ENCODE data around the gene PIEZO2.
"Not testable (repeated sequence)": the region's sequence is repeated elsewhere in the genome, so short reads cannot be mapped to it uniquely, and the experiment has no call there.

DNA sequence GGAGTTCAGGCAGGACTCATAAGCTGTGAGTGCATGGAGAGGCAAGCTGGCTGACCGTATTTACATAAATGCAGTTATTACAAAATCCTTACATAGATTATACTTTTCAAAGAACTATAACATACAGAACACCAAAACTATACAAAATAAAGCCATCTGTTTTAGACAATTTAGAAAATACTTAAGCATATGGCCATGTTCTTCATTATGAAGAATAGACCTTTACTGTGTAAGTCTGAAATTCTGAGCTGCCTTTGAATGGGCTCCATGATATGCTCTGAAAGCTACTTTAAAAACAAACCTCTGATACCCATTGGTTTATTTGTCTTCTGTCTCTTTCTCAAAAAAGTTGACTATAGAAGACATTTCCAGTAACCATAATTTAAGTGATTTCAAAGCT is 226.7 kb downstream of the PIEZO2 start:
- TF ChIP-seq, protein P1, sequence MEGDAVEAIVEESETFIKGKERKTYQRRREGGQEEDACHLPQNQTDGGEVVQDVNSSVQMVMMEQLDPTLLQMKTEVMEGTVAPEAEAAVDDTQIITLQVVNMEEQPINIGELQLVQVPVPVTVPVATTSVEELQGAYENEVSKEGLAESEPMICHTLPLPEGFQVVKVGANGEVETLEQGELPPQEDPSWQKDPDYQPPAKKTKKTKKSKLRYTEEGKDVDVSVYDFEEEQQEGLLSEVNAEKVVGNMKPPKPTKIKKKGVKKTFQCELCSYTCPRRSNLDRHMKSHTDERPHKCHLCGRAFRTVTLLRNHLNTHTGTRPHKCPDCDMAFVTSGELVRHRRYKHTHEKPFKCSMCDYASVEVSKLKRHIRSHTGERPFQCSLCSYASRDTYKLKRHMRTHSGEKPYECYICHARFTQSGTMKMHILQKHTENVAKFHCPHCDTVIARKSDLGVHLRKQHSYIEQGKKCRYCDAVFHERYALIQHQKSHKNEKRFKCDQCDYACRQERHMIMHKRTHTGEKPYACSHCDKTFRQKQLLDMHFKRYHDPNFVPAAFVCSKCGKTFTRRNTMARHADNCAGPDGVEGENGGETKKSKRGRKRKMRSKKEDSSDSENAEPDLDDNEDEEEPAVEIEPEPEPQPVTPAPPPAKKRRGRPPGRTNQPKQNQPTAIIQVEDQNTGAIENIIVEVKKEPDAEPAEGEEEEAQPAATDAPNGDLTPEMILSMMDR (IDR thresholded peaks at IDR 0.05; ENCODE audit: low read depth, low read length, poor library complexity, severe bottlenecking): not testable (repeated sequence)
- not testable (repeated sequence) for TF ChIP-seq EZH2phosphoT487 (IDR thresholded peaks at IDR 0.05; ENCODE audit: borderline replicate concordance, low read length)

Measured in DOHH2 (cell line).